HUES64 (cell line): ENCODE data around the gene TRPM5.

Experiments
- H3K27ac ChIP-seq: 2 replicates; pipeline ENCODE4 v1.7.0; 2013; ENCODE audit warnings: low read depth, low read length, inconsistent platforms
- H3K27me3 ChIP-seq: 2 replicates; pipeline ENCODE4 v1.6.1; 2013; ENCODE audit warnings: mild to moderate bottlenecking, low read length; ENCODE audit not compliant: insufficient read depth
- H3K36me3 ChIP-seq: 2 replicates; pipeline ENCODE4 v1.6.1; 2013; ENCODE audit warnings: mild to moderate bottlenecking, low read length; ENCODE audit not compliant: insufficient read depth
- H3K4me1 ChIP-seq: 2 replicates; pipeline ENCODE4 v1.6.1; 2013; ENCODE audit warnings: mild to moderate bottlenecking, low read length, moderate library complexity; ENCODE audit not compliant: insufficient read depth
- H3K4me3 ChIP-seq: 2 replicates; pipeline ENCODE4 v1.5.1; 2013; ENCODE audit warnings: mild to moderate bottlenecking, low read length, moderate library complexity
- H3K9ac ChIP-seq: 2 replicates; pipeline ENCODE4 v1.6.1; 2013; ENCODE audit warnings: mild to moderate bottlenecking, low read depth, low read length
- H3K9me3 ChIP-seq: 2 replicates; pipeline ENCODE4 v1.6.1; 2013; ENCODE audit warnings: low read depth, low read length; ENCODE audit not compliant: insufficient read depth
- WGBS: fragments of 150-250, 120-280 bp; methylation state at CpG from one replicate; pipeline ENCODE4 v1.1.7; 2013; ENCODE audit warnings: missing lambda C conversion rate; 5-methylcytosine and 5-hydroxymethylcytosine counted together

Gene TRPM5

GRCh38 chr11:2440646-2441045 is 3.7 kb downstream of the TRPM5 start:
- peaks cover 7% of the 10 kb centered on the region; the same call in 1 of the 2 replicates for H3K9me3 ChIP-seq
- peaks cover 64% of the 10 kb centered on the region for H3K27me3 ChIP-seq
- 84% methylated on average over 8 of the region's 8 CpGs for WGBS
- H3K9ac ChIP-seq, result no peak overlapping the region
- no peaks in the 10 kb centered on the region for H3K4me1 ChIP-seq
- no peak overlapping the region for H3K27ac ChIP-seq
- H3K4me3 ChIP-seq, result no peak overlapping the region
- no peaks in the 10 kb centered on the region for H3K36me3 ChIP-seq

- Histone ChIP-seq H3K4me3 (no peak overlapping the region), H3K27ac (no peak overlapping the region), H3K27me3 (peaks cover 57% of the 10 kb centered on the region), H3K4me1 (no peaks in the 10 kb centered on the region), H3K9me3 (peaks cover 7% of the 10 kb centered on the region; the same call in 1 of the 2 replicates), H3K9ac (no peak overlapping the region), H3K36me3 (no peaks in the 10 kb centered on the region)
- 100% methylated on average over 2 of the region's 3 CpGs for WGBS
Measured at GRCh38 chr11:2439820-2440219, 4.5 kb downstream of the TRPM5 start.

- Histone ChIP-seq H3K27ac (no peak overlapping the region), H3K9me3 (no peaks in the 10 kb centered on the region; the same call in 1 of the 2 replicates), H3K9ac (no peak overlapping the region), H3K36me3 (no peaks in the 10 kb centered on the region), H3K4me3 (no peak overlapping the region), H3K4me1 (no peaks in the 10 kb centered on the region), H3K27me3 (peaks cover 38% of the 10 kb centered on the region)
- 76% methylated on average over 4 of the region's 4 CpGs for WGBS
Measured at GRCh38 chr11:2437516-2437915, 6.8 kb downstream of the TRPM5 start.

- 88% methylated on average over 13 of the region's 13 CpGs for WGBS
- H3K36me3 ChIP-seq, result no peaks in the 10 kb centered on the region
Measured at GRCh38 chr11:2436521-2437031, 7.7 kb downstream of the TRPM5 start.

GRCh38 chr11:2436013-2436520 is 8.2 kb downstream of the TRPM5 start:
- no peak overlapping the region for H3K4me3 ChIP-seq
- no peaks in the 10 kb centered on the region for H3K36me3 ChIP-seq
- no peaks in the 10 kb centered on the region for H3K4me1 ChIP-seq
- H3K27me3 ChIP-seq, result peaks cover 29% of the 10 kb centered on the region
- 89% methylated on average over 10 of the region's 10 CpGs for WGBS
- no peak overlapping the region for H3K9ac ChIP-seq
- H3K27ac ChIP-seq, result no peak overlapping the region
- H3K9me3 ChIP-seq, result no peaks in the 10 kb centered on the region

More at GRCh38 chr11:2436521-2437031, 7.7 kb downstream of the TRPM5 start:
- peaks cover 30% of the 10 kb centered on the region for H3K27me3 ChIP-seq
- no peak overlapping the region for H3K9ac ChIP-seq
- H3K4me3 ChIP-seq, result no peak overlapping the region
- H3K4me1 ChIP-seq, result no peaks in the 10 kb centered on the region
- no peak overlapping the region for H3K27ac ChIP-seq
- H3K9me3 ChIP-seq, result no peaks in the 10 kb centered on the region

- no peak overlapping the region for H3K9ac ChIP-seq
- 89% methylated on average over 12 of the region's 12 CpGs for WGBS
- H3K27me3 ChIP-seq, result peaks cover 24% of the 10 kb centered on the region
- no peaks in the 10 kb centered on the region for H3K9me3 ChIP-seq
- no peaks in the 10 kb centered on the region for H3K4me1 ChIP-seq
- no peak overlapping the region for H3K4me3 ChIP-seq
- H3K36me3 ChIP-seq, result no peaks in the 10 kb centered on the region
- no peak overlapping the region for H3K27ac ChIP-seq
Measured at GRCh38 chr11:2435288-2436012, 8.9 kb downstream of the TRPM5 start.

GRCh38 chr11:2434506-2435255 is 9.6 kb downstream of the TRPM5 start:
- H3K9ac ChIP-seq, result no peak overlapping the region
- no peaks in the 10 kb centered on the region for H3K4me1 ChIP-seq
- H3K36me3 ChIP-seq, result no peaks in the 10 kb centered on the region
- no peaks in the 10 kb centered on the region for H3K9me3 ChIP-seq
- no peak overlapping the region for H3K4me3 ChIP-seq
- H3K27ac ChIP-seq, result no peak overlapping the region
- WGBS, result 91% methylated on average over 11 of the region's 11 CpGs
- peaks cover 24% of the 10 kb centered on the region for H3K27me3 ChIP-seq

GRCh38 chr11:2434008-2434407 is 10.3 kb downstream of the TRPM5 start:
- no peaks in the 10 kb centered on the region for H3K9me3 ChIP-seq
- H3K4me1 ChIP-seq, result no peaks in the 10 kb centered on the region
- H3K27me3 ChIP-seq, result peaks cover 18% of the 10 kb centered on the region
- H3K36me3 ChIP-seq, result no peaks in the 10 kb centered on the region
- H3K27ac ChIP-seq, result no peak overlapping the region
- H3K9ac ChIP-seq, result no peak overlapping the region
- 91% methylated on average over 8 of the region's 8 CpGs for WGBS
- H3K4me3 ChIP-seq, result no peak overlapping the region

- 93% methylated on average over 22 of the region's 22 CpGs for WGBS
- Histone ChIP-seq H3K27ac (no peak overlapping the region), H3K9ac (no peak overlapping the region), H3K9me3 (no peaks in the 10 kb centered on the region), H3K4me1 (no peaks in the 10 kb centered on the region), H3K4me3 (no peak overlapping the region), H3K36me3 (no peaks in the 10 kb centered on the region), H3K27me3 (peaks cover 14% of the 10 kb centered on the region)
Measured at GRCh38 chr11:2433106-2433925, 11.0 kb downstream of the TRPM5 start.

- 93% methylated on average over 13 of the region's 13 CpGs for WGBS
- no peaks in the 10 kb centered on the region for H3K4me1 ChIP-seq
- H3K9ac ChIP-seq, result no peak overlapping the region
- H3K36me3 ChIP-seq, result no peaks in the 10 kb centered on the region
- H3K27ac ChIP-seq, result no peak overlapping the region
- H3K4me3 ChIP-seq, result no peak overlapping the region
- no peaks in the 10 kb centered on the region for H3K9me3 ChIP-seq
- peaks cover 8% of the 10 kb centered on the region for H3K27me3 ChIP-seq
Measured at GRCh38 chr11:2432628-2433071, 11.7 kb downstream of the TRPM5 start.
